Peyer's patch (tissue), 4 donors: ENCODE measurements around the gene DGKH.
"Not testable (repeated sequence)": the region's sequence is repeated elsewhere in the genome, so short reads cannot be mapped to it uniquely, and the experiment has no call there.

Experiments
- POLR2A ChIP-seq, 2 donors: fragments of 450-650 bp; IDR thresholded peaks; one replicate each; pipeline ENCODE4 v1.5.1; 2017; ENCODE audit warnings: antibody characterized with exemption in 2 of 2, mild to moderate bottlenecking in 2 of 2, moderate library complexity in 2 of 2
- TF ChIP-seq, protein P1 (sequence below), 6 experiments: fragments of 450-650 bp in 4 of 6; fragments of 200-600 bp in 2 of 6; sonication (generic) in 1 of 6; IDR thresholded peaks; one replicate each; pipeline ENCODE4 v1.5.1; 2017 to 2019; ENCODE audit warnings: antibody characterized with exemption in 6 of 6, mild to moderate bottlenecking in 3 of 6, moderate library complexity in 1 of 6

DNA sequence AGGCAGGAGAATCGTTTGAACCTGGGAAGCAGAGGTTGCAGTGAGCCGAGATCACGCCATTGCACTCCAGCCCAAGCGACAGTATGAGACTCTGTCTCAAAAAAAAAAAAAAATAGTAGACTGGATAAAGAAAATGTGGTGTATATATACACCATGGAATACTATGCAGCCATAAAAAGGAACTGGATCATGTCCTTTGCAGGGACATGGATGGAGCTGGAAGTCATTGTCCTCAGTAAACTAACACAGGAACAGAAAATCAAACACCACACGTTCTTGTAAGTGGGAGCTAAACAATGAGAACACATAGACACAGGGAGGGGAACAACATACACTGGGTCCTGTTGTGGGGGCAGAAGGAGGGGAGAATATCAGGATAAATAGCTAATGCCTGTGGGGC, 178.3 kb downstream of the DGKH start:
- TF ChIP-seq, protein P1, sequence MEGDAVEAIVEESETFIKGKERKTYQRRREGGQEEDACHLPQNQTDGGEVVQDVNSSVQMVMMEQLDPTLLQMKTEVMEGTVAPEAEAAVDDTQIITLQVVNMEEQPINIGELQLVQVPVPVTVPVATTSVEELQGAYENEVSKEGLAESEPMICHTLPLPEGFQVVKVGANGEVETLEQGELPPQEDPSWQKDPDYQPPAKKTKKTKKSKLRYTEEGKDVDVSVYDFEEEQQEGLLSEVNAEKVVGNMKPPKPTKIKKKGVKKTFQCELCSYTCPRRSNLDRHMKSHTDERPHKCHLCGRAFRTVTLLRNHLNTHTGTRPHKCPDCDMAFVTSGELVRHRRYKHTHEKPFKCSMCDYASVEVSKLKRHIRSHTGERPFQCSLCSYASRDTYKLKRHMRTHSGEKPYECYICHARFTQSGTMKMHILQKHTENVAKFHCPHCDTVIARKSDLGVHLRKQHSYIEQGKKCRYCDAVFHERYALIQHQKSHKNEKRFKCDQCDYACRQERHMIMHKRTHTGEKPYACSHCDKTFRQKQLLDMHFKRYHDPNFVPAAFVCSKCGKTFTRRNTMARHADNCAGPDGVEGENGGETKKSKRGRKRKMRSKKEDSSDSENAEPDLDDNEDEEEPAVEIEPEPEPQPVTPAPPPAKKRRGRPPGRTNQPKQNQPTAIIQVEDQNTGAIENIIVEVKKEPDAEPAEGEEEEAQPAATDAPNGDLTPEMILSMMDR (IDR thresholded peaks at IDR 0.05): not testable (repeated sequence)
- not testable (repeated sequence) for TF ChIP-seq POLR2A (IDR thresholded peaks at IDR 0.05)
